Glutamatergic neuron (in vitro differentiated cells): ENCODE data around the gene BMI1. TPM values are rescaled to one million over a fixed set of nuclear protein-coding genes. Genes with fewer than 3 reads are reported as not detected.
A peak's percentile ranks its signal among the peaks of the same experiment; 100 is the strongest.

Experiments
- DNase-seq: peaks from one replicate; pipeline ENCODE4 v3.0.0; 2022
- H3K27ac Mint-ChIP-seq: one replicate; pipeline ENCODE4 v1.8.0; 2020; ENCODE audit warnings: mild to moderate bottlenecking, mixed read lengths, inconsistent platforms; ENCODE audit not compliant: unreplicated experiment
- H3K27me3 Mint-ChIP-seq: one replicate; pipeline ENCODE4 v1.8.0; 2020; ENCODE audit warnings: mild to moderate bottlenecking, moderate library complexity, mixed read lengths, inconsistent platforms; ENCODE audit not compliant: unreplicated experiment
- H3K36me3 Mint-ChIP-seq: one replicate; pipeline ENCODE4 v1.8.0; 2020; ENCODE audit warnings: mild to moderate bottlenecking, mixed read lengths, inconsistent platforms; ENCODE audit not compliant: unreplicated experiment
- H3K4me1 Mint-ChIP-seq: one replicate; pipeline ENCODE4 v1.8.0; 2020; ENCODE audit warnings: mild to moderate bottlenecking, low read depth, mixed read lengths, inconsistent platforms; ENCODE audit not compliant: unreplicated experiment
- H3K4me3 Mint-ChIP-seq: one replicate; pipeline ENCODE4 v1.8.0; 2020; ENCODE audit warnings: mild to moderate bottlenecking, mixed read lengths, inconsistent platforms; ENCODE audit not compliant: unreplicated experiment
- H3K9me3 Mint-ChIP-seq: one replicate; pipeline ENCODE4 v1.8.0; 2020; ENCODE audit warnings: mild to moderate bottlenecking, moderate library complexity, mixed read lengths, inconsistent platforms; ENCODE audit not compliant: unreplicated experiment
- CTCF ChIP-seq: fragments of 200-600 bp; sonication (generic); IDR thresholded peaks from one replicate; pipeline ENCODE4 v1.5.0; 2021; ENCODE audit not compliant: partially characterized antibody, unreplicated experiment
- total RNA-seq: library from RNA; stranded (reverse); fragmentation: NEBNext Ultra II Directional; extraction: Animal tissue kit (Norgen Biotek cat#: 25700); gene quantifications from one replicate; pipeline ENCODE4 v1.2.1, GENCODE V29; 2021; ENCODE audit not compliant: unreplicated experiment

The BMI1 gene
- total RNA-seq, 1 donor from 2014 or later, result 23.3 TPM

- H3K4me1 Mint-ChIP-seq, result peaks cover 1% of the 10 kb centered on the region
- peaks cover 5% of the 10 kb centered on the region for H3K9me3 Mint-ChIP-seq
- H3K36me3 Mint-ChIP-seq, result peaks cover 10% of the 10 kb centered on the region
- peaks cover 19% of the 10 kb centered on the region for H3K27me3 Mint-ChIP-seq
- H3K4me3 Mint-ChIP-seq, result peak overlapping the region; percentile 75
- H3K27ac Mint-ChIP-seq, result no peak overlapping the region
- TF ChIP-seq CTCF, result no peak
- no peak for DNase-seq
These were observed 12.5 kb downstream of the BMI1 start for GRCh38 chr10:22333167-22333974.

GRCh38 chr10:22333975-22334282, 13.0 kb downstream of the BMI1 start:
- Mint-ChIP-seq H3K9me3 (peaks cover 5% of the 10 kb centered on the region), H3K27ac (no peak overlapping the region), H3K4me1 (peaks cover 1% of the 10 kb centered on the region), H3K27me3 (peaks cover 19% of the 10 kb centered on the region), H3K4me3 (peak overlapping the region; percentile 75), H3K36me3 (peaks cover 10% of the 10 kb centered on the region)
- TF ChIP-seq CTCF, result no peak
- no peak for DNase-seq

GRCh38 chr10:22334414-22335172, 13.7 kb downstream of the BMI1 start:
- Mint-ChIP-seq H3K27me3 (peaks cover 19% of the 10 kb centered on the region), H3K9me3 (peaks cover 5% of the 10 kb centered on the region), H3K4me3 (peak overlapping the region; percentile 42), H3K36me3 (peaks cover 4% of the 10 kb centered on the region), H3K4me1 (peaks cover 1% of the 10 kb centered on the region), H3K27ac (no peak overlapping the region)
- no peak for TF ChIP-seq CTCF
- DNase-seq, result peak; percentile 68

GRCh38 chr10:22335173-22335933, 14.5 kb downstream of the BMI1 start:
- Mint-ChIP-seq H3K4me1 (peaks cover 1% of the 10 kb centered on the region), H3K4me3 (peak overlapping the region; percentile 42), H3K9me3 (peaks cover 11% of the 10 kb centered on the region), H3K36me3 (peaks cover 4% of the 10 kb centered on the region), H3K27me3 (peaks cover 23% of the 10 kb centered on the region), H3K27ac (no peak overlapping the region)
- no peak for TF ChIP-seq CTCF
- peak; percentile 55 for DNase-seq
